IPS-18c (cell line): ENCODE results near the gene DCTN3.

ENCODE experiments used
- H3K4me3 ChIP-seq: 2 replicates; pipeline ENCODE4 v1.7.0; 2013; ENCODE audit warnings: low read depth, mild to moderate bottlenecking, low read length, moderate library complexity; ENCODE audit not compliant: insufficient read depth
- H3K9me3 ChIP-seq: one replicate; pipeline ENCODE4 v1.6.1; 2013; ENCODE audit warnings: mild to moderate bottlenecking, low read length, moderate library complexity; ENCODE audit not compliant: control insufficient read depth, insufficient read depth

Gene DCTN3

GRCh38 chr9:34570809-34571480 lies 49.4 kb downstream of the DCTN3 start:
- Histone ChIP-seq H3K9me3 (no peaks in the 10 kb centered on the region), H3K4me3 (no peak overlapping the region)

DNA sequence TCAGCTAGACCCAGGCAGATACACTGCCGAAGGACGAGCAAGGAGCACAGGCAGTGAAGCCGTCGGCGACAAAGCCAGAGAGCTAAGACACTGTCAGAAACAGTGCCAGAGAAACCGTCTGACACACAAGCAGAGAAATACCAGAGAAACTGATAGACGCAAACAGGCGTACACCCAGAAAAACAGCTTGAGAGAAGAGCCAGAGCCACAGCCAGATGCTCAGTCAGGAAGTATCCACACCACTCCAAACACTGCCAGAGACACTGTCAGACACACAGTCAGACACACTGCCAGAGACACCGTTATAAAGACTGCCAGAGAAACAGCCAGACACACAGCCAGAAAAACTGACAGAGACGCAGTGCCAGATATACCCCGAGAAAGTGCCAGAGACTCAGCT lies 49.9 kb downstream of the DCTN3 start:
- Histone ChIP-seq H3K4me3 (no peak overlapping the region), H3K9me3 (no peaks in the 10 kb centered on the region)

- H3K4me3 ChIP-seq: no peak overlapping the region
- H3K9me3 ChIP-seq: no peaks in the 10 kb centered on the region
Measured at GRCh38 chr9:34568774-34569173, 51.5 kb downstream of the DCTN3 start.

- H3K4me3 ChIP-seq: no peak overlapping the region
Measured at GRCh38 chr9:34568133-34568532, 52.2 kb downstream of the DCTN3 start.

GRCh38 chr9:34566972-34567371 lies 53.3 kb downstream of the DCTN3 start:
- no peaks in the 10 kb centered on the region for H3K9me3 ChIP-seq
- H3K4me3 ChIP-seq: no peak overlapping the region

More at GRCh38 chr9:34568133-34568532, 52.2 kb downstream of the DCTN3 start:
- H3K9me3 ChIP-seq: no peaks in the 10 kb centered on the region

- Histone ChIP-seq H3K4me3 (no peak overlapping the region), H3K9me3 (no peaks in the 10 kb centered on the region)
Measured at GRCh38 chr9:34566322-34566721, 54.0 kb downstream of the DCTN3 start.

DNA sequence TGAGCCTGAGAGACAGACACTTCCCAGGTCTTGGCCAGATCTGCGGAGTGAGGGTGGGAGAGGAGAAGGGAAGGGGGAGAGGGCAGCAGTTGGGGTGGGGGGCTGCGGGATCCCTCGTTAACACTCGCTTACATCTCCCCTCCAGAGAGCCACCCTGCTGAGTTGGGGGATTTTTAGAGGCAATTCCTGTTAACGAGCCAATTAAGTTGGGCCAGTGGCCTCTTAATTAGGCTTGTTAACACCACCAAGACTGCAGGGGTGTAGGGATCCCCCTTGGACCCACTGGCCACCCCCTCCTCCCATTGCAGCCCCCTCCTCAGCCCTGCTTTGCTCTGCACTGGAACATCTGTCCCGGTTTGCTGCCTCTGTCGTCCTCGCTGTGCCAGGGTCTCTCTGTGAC lies 54.4 kb downstream of the DCTN3 start:
- H3K9me3 ChIP-seq: no peaks in the 10 kb centered on the region
- no peak overlapping the region for H3K4me3 ChIP-seq

DNA sequence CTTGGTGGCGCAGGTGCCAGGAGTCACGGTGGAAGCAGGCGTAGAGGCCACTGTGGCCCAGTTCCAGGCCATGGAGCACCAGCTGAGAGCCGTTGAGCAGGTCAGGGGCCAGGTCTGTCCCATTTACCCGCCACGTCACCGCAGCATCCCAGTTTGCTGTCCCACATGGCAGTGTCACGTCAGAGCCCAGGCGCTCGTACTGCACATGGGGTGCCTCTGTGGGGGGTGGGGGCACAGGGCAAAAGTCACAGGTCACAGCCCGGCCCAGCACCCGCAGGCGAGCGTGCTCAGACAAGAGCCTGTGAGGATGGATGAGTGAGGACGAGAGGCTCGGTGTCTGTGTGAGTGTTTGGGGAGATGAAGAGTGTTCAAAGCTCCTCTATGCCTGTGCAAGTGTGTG lies 55.7 kb downstream of the DCTN3 start:
- H3K9me3 ChIP-seq: no peaks in the 10 kb centered on the region
- H3K4me3 ChIP-seq: no peak overlapping the region
